Parathyroid adenoma (tissue), 2 donors: Measurements from ENCODE around the gene LMX1A.

Experiments
- H2AFZ ChIP-seq: fragments of 300-600 bp; sonication (generic); one replicate; pipeline ENCODE4 v1.7.0; 2017; ENCODE audit warnings: antibody characterized with exemption, mild to moderate bottlenecking
- H3K27ac ChIP-seq: fragments of 300-600 bp; sonication (generic); one replicate; pipeline ENCODE4 v1.7.0; 2017
- H3K27me3 ChIP-seq: fragments of 300-600 bp; sonication (generic); one replicate; pipeline ENCODE4 v1.7.0; 2017; ENCODE audit warnings: low read length; ENCODE audit not compliant: control insufficient read depth, insufficient read depth
- H3K36me3 ChIP-seq: fragments of 300-600 bp; sonication (generic); one replicate; pipeline ENCODE4 v1.7.0; 2017; ENCODE audit warnings: low read length; ENCODE audit not compliant: control insufficient read depth, insufficient read depth
- H3K4me1 ChIP-seq: fragments of 300-600 bp; sonication (generic); one replicate; pipeline ENCODE4 v1.7.0; 2017; ENCODE audit warnings: control low read depth
- H3K4me2 ChIP-seq: fragments of 300-600 bp; sonication (generic); one replicate; pipeline ENCODE4 v1.7.0; 2017; ENCODE audit warnings: low read length
- H3K4me3 ChIP-seq: fragments of 300-600 bp; sonication (generic); one replicate; pipeline ENCODE4 v1.7.0; 2017; ENCODE audit warnings: low read depth, low read length
- H3K79me2 ChIP-seq: fragments of 300-600 bp; sonication (generic); one replicate; pipeline ENCODE4 v1.7.0; 2017; ENCODE audit warnings: control low read depth
- H3K9ac ChIP-seq: fragments of 300-600 bp; sonication (generic); one replicate; pipeline ENCODE4 v1.7.0; 2017; ENCODE audit warnings: mild to moderate bottlenecking
- H3K9me3 ChIP-seq: fragments of 300-600 bp; sonication (generic); one replicate; pipeline ENCODE4 v1.7.0; 2017; ENCODE audit warnings: low read length; ENCODE audit not compliant: control insufficient read depth
- TF ChIP-seq, protein P1 (sequence below): fragments of 300-600 bp; sonication (generic); IDR thresholded peaks from one replicate; pipeline ENCODE4 v1.7.0; 2017; ENCODE audit warnings: antibody characterized with exemption, mild to moderate bottlenecking
- donor health status: primary hyperparathyroidism.

The LMX1A gene

DNA sequence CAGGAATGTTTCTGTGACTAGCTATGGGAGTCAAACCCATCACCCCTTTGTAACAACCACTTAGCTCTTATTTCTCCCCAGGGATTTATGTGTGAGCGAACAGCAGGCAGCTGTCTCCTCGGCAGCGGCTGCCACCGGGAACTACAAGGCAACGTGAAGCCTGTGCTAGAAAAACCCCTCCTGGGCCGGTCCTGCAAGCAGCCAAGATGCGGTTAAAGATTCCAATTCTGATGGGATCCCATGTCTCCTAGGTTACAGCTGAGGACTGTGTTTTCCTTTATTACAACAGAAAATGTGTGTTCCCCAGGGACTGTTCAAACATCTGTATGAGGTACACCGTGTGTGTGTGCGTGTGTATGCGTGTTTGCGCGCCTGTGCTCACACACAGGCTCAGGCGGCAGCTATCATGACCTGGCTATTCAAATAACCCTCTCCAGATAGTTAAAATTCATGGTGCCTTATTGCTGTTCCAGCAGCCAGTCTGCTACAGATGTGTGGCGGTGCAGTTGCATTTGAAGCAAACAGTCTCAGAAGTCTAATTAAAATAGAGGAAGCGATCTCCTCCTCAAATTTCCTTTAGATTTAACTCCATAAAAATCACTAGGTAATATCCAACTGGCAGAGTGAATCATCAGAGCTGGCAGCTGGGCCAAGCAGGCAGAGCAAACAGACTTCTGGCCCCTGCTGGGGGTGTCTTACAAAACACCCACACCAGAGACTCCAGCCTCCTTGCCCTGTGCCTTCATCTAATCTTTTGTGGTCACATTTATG lies 68.0 kb downstream of the LMX1A start:
- no peaks in the 10 kb centered on the region for H3K4me1 ChIP-seq
- no peaks in the 10 kb centered on the region for H3K79me2 ChIP-seq
- TF ChIP-seq, protein P1, sequence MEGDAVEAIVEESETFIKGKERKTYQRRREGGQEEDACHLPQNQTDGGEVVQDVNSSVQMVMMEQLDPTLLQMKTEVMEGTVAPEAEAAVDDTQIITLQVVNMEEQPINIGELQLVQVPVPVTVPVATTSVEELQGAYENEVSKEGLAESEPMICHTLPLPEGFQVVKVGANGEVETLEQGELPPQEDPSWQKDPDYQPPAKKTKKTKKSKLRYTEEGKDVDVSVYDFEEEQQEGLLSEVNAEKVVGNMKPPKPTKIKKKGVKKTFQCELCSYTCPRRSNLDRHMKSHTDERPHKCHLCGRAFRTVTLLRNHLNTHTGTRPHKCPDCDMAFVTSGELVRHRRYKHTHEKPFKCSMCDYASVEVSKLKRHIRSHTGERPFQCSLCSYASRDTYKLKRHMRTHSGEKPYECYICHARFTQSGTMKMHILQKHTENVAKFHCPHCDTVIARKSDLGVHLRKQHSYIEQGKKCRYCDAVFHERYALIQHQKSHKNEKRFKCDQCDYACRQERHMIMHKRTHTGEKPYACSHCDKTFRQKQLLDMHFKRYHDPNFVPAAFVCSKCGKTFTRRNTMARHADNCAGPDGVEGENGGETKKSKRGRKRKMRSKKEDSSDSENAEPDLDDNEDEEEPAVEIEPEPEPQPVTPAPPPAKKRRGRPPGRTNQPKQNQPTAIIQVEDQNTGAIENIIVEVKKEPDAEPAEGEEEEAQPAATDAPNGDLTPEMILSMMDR: no peak
- no peak overlapping the region for H2AFZ ChIP-seq
- no peak overlapping the region for H3K4me3 ChIP-seq
- no peak overlapping the region for H3K27ac ChIP-seq
- no peaks in the 10 kb centered on the region for H3K9me3 ChIP-seq
- no peaks in the 10 kb centered on the region for H3K36me3 ChIP-seq
- H3K27me3 ChIP-seq: no peaks in the 10 kb centered on the region
- no peak overlapping the region for H3K4me2 ChIP-seq
- H3K9ac ChIP-seq: no peak overlapping the region

DNA sequence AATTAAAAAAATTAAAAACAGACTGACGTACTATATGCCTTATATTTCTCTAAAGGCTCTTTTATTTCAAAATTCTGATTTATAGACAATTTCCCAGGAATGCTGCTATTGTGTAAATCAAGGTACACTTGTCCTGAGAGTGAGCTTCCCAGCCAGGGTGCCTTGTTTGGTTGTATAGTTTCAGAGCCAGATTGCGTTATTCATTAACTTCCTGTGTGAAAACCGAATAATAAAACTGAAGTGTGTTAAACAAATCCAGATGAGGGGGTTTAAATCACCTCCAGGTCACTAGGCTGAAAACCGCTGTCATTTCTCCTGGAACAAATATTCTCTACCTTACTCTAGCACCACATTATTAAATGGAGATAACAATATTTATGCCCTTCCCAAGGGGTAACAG lies 68.7 kb downstream of the LMX1A start:
- no peaks in the 10 kb centered on the region for H3K9me3 ChIP-seq

DNA sequence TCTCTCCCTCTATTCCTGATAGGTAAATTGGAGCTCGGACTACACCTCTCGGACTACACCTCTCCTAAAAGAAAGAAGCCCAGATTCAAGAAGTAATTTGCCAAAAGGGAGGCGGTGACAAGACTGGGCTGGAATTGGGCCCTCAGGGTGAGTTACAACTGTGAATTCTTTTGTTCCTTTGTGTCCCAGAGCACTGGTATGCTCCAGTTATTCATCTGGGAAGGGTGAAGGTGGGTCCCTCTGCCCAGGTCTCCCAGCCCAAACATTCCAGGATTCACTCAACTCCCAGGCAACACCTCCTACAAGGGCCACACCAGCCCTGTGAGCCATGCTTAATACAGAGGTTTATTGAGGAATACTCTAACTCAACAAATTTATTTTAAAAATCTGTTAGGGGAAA lies 69.2 kb downstream of the LMX1A start:
- no peak overlapping the region for H3K4me3 ChIP-seq
- TF ChIP-seq, protein P1: no peak
- H3K27me3 ChIP-seq: no peaks in the 10 kb centered on the region
- no peak overlapping the region for H3K4me2 ChIP-seq
- H3K27ac ChIP-seq: no peak overlapping the region
- H3K36me3 ChIP-seq: no peaks in the 10 kb centered on the region
- no peaks in the 10 kb centered on the region for H3K79me2 ChIP-seq
- H3K9me3 ChIP-seq: no peaks in the 10 kb centered on the region
- H2AFZ ChIP-seq: no peak overlapping the region
- no peak overlapping the region for H3K9ac ChIP-seq
- H3K4me1 ChIP-seq: no peaks in the 10 kb centered on the region

More for the DNA sequence above, 68.7 kb downstream of the LMX1A start:
- Histone ChIP-seq H3K27me3 (no peaks in the 10 kb centered on the region), H3K9ac (no peak overlapping the region), H3K27ac (no peak overlapping the region), H3K4me3 (no peak overlapping the region), H3K4me1 (no peaks in the 10 kb centered on the region), H3K4me2 (no peak overlapping the region), H2AFZ (no peak overlapping the region), H3K79me2 (no peaks in the 10 kb centered on the region), H3K36me3 (no peaks in the 10 kb centered on the region)
- TF ChIP-seq, protein P1: no peak

DNA sequence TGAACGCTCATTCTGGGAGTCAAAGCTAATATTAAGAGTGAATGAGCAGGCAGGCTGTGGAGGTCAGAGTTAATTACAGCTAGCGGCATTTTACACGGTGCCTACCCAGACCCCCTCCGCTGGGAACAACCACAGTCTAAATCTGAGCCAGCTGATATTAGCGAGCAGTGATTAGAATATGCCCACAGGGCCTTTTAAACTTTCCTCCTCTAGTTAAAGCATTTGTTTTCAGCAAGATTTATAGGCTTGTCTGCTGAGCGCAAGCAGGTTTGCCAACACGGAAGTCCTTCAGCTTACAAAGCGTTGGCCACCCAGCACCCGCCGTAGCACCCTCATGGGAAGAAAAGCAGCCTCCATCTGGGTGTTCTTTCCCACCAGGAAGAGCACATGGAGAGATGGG lies 72.1 kb downstream of the LMX1A start:
- no peaks in the 10 kb centered on the region for H3K27me3 ChIP-seq
- H3K36me3 ChIP-seq: no peaks in the 10 kb centered on the region
- H3K9me3 ChIP-seq: no peaks in the 10 kb centered on the region
- no peaks in the 10 kb centered on the region for H3K4me1 ChIP-seq
- no peak overlapping the region for H3K9ac ChIP-seq
- H3K4me3 ChIP-seq: no peak overlapping the region
- H3K27ac ChIP-seq: no peak overlapping the region
- TF ChIP-seq, protein P1: no peak
- H3K4me2 ChIP-seq: no peak overlapping the region
- H3K79me2 ChIP-seq: no peaks in the 10 kb centered on the region
- H2AFZ ChIP-seq: no peak overlapping the region
